ENCODE measurements around the gene CNTNAP5.

Gene CNTNAP5

GRCh38 chr2:124025171-124025580 is at the start of gene CNTNAP5:
Gene CNTNAP5, plus strand, starts transcription at chr2:124025287. Its CDS starts 364 bp downstream, at chr2:124025651.
- DNase-seq = peak; percentile 64

DNA sequence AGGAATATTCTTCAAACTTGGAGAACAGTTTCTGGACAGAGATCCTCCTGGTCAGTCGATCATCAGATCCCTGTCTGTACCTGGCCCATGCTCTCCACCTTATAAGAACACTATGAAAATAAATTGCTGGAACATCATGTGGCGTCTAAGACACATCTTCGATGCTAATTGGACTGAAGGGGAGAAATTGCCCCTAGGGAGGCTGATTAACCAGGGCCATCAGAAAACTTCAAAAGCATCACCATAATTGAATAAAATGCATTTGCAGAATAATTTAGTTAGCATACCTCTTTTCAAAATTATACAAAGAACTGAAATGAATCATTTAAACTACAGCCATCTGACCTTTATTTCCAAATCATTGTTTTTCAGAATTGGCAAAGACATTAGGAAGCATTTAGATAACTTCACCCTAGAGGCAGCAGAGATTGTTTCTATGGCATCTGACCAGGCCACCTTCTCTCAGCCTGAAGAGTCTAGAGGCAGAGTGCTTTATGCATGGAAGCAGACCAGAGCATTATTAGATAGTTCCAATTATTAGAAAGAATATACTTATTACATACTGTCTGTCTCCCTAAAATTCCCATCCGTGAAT is 48.9 kb upstream of the CNTNAP5 start:
- DNase-seq = no peak

GRCh38 chr2:123993728-123994323 is 31.3 kb upstream of the CNTNAP5 start:
- DNase-seq = peak; percentile 2

GRCh38 chr2:123999681-124000080 is 25.4 kb upstream of the CNTNAP5 start:
- DNase-seq = no peak

GRCh38 chr2:124001696-124002430 is 23.2 kb upstream of the CNTNAP5 start:
- DNase-seq = no peak

GRCh38 chr2:124018890-124019289 is 6.2 kb upstream of the CNTNAP5 start:
- no peak for DNase-seq

DNA sequence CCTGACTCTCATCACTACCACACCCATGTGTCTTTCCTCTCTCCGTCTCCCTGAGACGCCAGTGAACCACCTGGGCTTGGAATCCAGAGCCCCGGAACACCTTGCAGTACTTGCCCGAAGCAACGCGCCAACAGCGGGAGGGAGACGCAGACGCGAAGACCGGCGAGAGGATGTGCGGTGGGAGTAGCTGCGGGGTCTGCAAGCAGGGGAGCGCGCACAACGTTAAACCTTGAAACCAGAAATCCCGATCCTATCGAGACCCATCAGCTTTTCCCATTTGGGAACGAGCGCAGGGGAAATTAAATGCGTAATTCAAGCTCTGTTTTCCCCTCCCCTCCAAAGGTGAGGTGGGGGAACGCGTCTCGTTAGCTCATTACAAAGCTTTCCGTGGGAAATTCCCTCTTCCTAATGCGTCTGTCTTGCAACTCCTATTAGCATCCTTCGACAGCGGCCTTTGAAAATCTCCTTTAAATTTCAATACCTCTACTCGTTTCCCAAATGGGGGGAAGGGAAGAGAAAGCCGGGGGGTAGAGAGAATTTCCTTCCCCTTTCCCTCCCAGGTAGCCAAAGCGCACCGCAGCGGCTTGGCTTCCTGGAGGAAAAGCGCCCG is 421 bp upstream of the CNTNAP5 start:
- DNase-seq = no peak

- no peak for DNase-seq
These were observed 876 bp downstream of the CNTNAP5 start for GRCh38 chr2:124025891-124026434.

DNA sequence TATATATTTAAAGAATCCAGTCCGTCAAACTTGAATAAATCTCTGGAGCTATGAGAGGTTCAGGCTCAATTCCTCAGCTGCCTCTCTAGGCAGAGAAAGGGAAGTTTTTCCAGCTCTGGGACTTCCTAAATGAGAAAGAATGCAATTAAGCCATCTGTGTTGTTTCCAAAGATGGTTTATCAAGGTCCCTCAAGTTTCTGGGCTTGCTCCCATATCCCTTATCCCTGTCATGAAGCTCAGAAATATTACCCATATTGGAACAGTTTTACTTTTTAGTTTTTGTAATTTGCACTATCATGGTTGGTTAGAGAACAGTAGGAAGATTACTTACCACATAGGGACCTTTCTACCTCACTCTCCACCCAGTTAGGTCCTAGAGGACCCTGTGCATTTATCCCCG is 1.4 kb downstream of the CNTNAP5 start:
- no peak for DNase-seq

DNA sequence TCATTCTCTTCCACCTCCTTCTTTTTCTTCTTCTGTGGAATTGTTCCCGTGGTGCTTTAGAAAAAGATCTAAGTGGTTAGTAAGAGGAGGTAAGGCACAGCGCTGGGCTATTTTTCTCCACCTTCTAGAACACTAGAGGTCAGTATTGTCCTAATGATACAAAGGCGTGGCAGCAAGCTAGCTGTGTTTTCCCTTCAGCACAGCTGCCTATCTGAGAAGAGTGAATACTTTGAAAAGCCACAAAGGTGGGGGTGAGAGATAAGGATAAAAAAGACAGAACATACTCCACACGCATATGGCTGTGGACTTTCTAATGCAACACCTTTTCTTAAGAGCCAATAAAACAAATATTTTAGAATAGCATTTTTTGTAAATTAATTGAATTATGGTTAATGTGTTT is 2.1 kb downstream of the CNTNAP5 start:
- DNase-seq = peak; percentile 92

- DNase-seq = no peak
These were observed 7.7 kb downstream of the CNTNAP5 start for GRCh38 chr2:124032799-124033198.

GRCh38 chr2:124034265-124034664 is 9.2 kb downstream of the CNTNAP5 start:
- DNase-seq = peak; percentile 60

- no peak for DNase-seq
These were observed 9.9 kb downstream of the CNTNAP5 start for GRCh38 chr2:124035001-124035400.

GRCh38 chr2:124039032-124039431 is 13.9 kb downstream of the CNTNAP5 start:
- DNase-seq = no peak

- peak; percentile 77 for DNase-seq
These were observed 14.7 kb downstream of the CNTNAP5 start for GRCh38 chr2:124039762-124040291.

GRCh38 chr2:124045894-124046293 is 20.8 kb downstream of the CNTNAP5 start:
- DNase-seq = no peak

- no peak for DNase-seq
These were observed 21.2 kb downstream of the CNTNAP5 start for GRCh38 chr2:124046332-124046731.

DNA sequence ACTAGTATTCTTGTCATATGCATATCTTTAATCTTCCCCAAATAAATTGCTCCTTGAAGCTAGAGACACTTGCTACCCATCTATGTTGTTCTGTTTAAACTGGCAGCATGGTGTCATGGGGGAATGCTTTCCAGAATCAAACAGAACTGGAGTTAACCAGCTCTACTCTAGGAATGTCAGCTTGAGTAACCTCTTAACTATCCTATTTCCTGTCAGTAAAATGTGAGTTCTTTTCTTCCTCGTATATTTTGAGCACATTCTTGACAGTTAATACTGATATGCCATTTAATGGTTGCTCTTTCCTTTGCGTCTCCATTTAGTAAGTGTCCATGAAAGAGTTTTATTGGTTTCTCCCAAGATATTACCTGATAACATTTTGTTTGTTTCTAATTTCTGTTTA is 23.0 kb downstream of the CNTNAP5 start:
- no peak for DNase-seq

DNA sequence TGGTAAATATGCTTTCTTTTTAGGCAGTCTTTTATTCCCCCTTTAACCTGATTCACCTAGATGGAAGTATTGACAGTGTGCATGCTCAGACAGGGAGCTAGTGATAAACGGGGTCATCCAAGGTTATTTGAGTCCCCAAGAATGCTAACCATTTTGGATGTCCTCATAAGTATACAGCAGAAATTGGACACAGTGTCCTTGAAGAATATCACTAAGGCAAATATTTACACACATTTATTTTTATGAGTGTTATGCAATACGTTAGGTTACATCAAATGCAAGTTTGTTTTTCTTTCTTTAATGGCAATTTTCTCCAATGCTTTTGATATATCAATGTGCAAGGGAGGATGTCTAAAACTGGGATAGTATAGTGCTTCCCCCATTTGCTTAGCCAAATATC is 23.6 kb downstream of the CNTNAP5 start:
- no peak for DNase-seq

- DNase-seq = no peak
These were observed 24.0 kb downstream of the CNTNAP5 start for GRCh38 chr2:124049136-124049535.

- DNase-seq = no peak
These were observed 25.9 kb downstream of the CNTNAP5 start for GRCh38 chr2:124050833-124051497.

DNA sequence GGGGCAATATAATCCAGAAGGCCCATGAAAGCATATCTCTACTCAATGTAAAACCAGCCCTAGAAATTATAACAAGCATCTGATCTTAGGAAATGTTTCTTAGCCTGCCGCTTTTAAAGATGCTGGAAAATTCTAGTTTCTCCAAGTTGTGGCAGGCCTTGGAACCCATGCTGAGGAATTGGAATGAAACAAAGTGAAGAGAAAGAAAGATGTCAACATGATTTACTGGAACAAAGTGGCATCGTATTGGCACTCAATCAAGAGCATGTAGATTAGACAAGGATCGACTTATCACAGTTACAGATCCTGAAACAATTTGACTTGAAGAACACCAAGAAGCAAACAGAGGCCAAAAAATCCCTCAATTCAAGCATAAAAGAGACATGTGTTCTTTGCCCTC is 28.7 kb downstream of the CNTNAP5 start:
- DNase-seq = no peak

- DNase-seq = no peak
These were observed 38.5 kb downstream of the CNTNAP5 start for GRCh38 chr2:124063596-124063995.

Measured in NCI-H2029 (cell line).